Hepatocyte (in vitro differentiated cells): ENCODE results near the gene CHD2. TPM values are rescaled to one million over a fixed set of nuclear protein-coding genes. Genes with fewer than 3 reads are reported as not detected.
A peak's percentile ranks its signal among the peaks of the same experiment; 100 is the strongest.
"Not testable (repeated sequence)": the region's sequence is repeated elsewhere in the genome, so short reads cannot be mapped to it uniquely, and the experiment has no call there.

Experiments used
- DNase-seq: peaks from one replicate; pipeline ENCODE4 v3.0.0-alpha.2; 2016; ENCODE audit warnings: low spot score
- H2AFZ ChIP-seq: fragments of 200-600 bp; sonication (generic); 2 replicates; pipeline ENCODE4 v1.6.0; 2016; ENCODE audit warnings: antibody characterized with exemption, mild to moderate bottlenecking
- H3K27ac ChIP-seq: fragments of 200-600 bp; sonication (generic); 2 replicates; pipeline ENCODE4 v1.5.1; 2016; ENCODE audit warnings: mild to moderate bottlenecking
- H3K27me3 ChIP-seq: fragments of 200-600 bp; sonication (generic); 2 replicates; pipeline ENCODE4 v1.6.1; 2016
- H3K36me3 ChIP-seq: fragments of 200-600 bp; sonication (generic); replicated peaks from 2 replicates; pipeline ENCODE4 v1.5.1; 2016; ENCODE audit warnings: low read depth; ENCODE audit not compliant: insufficient read depth
- H3K4me1 ChIP-seq: fragments of 200-600 bp; sonication (generic); 2 replicates; pipeline ENCODE4 v1.5.1; 2016; ENCODE audit warnings: mild to moderate bottlenecking, moderate library complexity; ENCODE audit not compliant: insufficient read depth
- H3K4me2 ChIP-seq: fragments of 200-600 bp; sonication (generic); 2 replicates; pipeline ENCODE4 v1.6.0; 2016
- H3K4me3 ChIP-seq: fragments of 200-600 bp; sonication (generic); 2 replicates; pipeline ENCODE4 v1.5.1; 2016; ENCODE audit warnings: mild to moderate bottlenecking
- H3K79me2 ChIP-seq: fragments of 200-600 bp; sonication (generic); 2 replicates; pipeline ENCODE4 v1.6.0; 2017; ENCODE audit warnings: mild to moderate bottlenecking
- H3K9me2 ChIP-seq: fragments of 200-600 bp; sonication (generic); replicated peaks from 2 replicates; pipeline ENCODE4 v1.6.0; 2017; ENCODE audit warnings: mild to moderate bottlenecking; ENCODE audit not compliant: insufficient read depth
- H3K9me3 ChIP-seq: fragments of 200-600 bp; sonication (generic); 2 replicates; pipeline ENCODE4 v1.5.1; 2016; ENCODE audit warnings: low read depth, mild to moderate bottlenecking
- H4K20me1 ChIP-seq: fragments of 200-600 bp; sonication (generic); 2 replicates; pipeline ENCODE4 v1.6.0; 2016; ENCODE audit warnings: mild to moderate bottlenecking; ENCODE audit not compliant: insufficient read depth, poor library complexity, severe bottlenecking
- EZH2 ChIP-seq: fragments of 200-600 bp; sonication (generic); IDR thresholded peaks from 2 replicates; pipeline ENCODE4 v1.6.1; 2016; ENCODE audit warnings: antibody characterized with exemption, mild to moderate bottlenecking, borderline replicate concordance
- EZH2phosphoT487 ChIP-seq: fragments of 200-600 bp; sonication (generic); IDR thresholded peaks from one replicate; pipeline ENCODE4 v1.6.1; 2018; ENCODE audit warnings: antibody characterized with exemption, mild to moderate bottlenecking, low read depth, moderate library complexity; ENCODE audit not compliant: unreplicated experiment, severe bottlenecking
- WGBS: methylation state at CpG from one replicate; pipeline ENCODE4 v1.1.6; 2016; ENCODE audit warnings: low lambda C conversion rate; ENCODE audit errors: missing lambda C conversion rate; 5-methylcytosine and 5-hydroxymethylcytosine counted together
- polyA plus RNA-seq: library from polyadenylated mRNA; unstranded; fragments of >200 nt; fragmentation: Nextera tagmentation; extraction: Ambion mirVana; gene quantifications from 2 replicates; pipeline ENCODE4 v1.2.1, GENCODE V29; 2016
- total RNA-seq: library from RNA; depleted of rRNA; stranded (reverse); fragments of >200 nt; gene quantifications from 2 replicates; pipeline ENCODE4 v1.2.3, GENCODE V29; 2014
- TF ChIP-seq, protein P1 (sequence below): fragments of 200-600 bp; sonication (generic); IDR thresholded peaks from 2 replicates; pipeline ENCODE4 v1.5.1; 2016; ENCODE audit warnings: antibody characterized with exemption, mild to moderate bottlenecking; ENCODE audit not compliant: poor library complexity

Gene CHD2
- total and polyA plus RNA-seq, 2 experiments from 2014 or later: 49.3 to 133 TPM

DNA sequence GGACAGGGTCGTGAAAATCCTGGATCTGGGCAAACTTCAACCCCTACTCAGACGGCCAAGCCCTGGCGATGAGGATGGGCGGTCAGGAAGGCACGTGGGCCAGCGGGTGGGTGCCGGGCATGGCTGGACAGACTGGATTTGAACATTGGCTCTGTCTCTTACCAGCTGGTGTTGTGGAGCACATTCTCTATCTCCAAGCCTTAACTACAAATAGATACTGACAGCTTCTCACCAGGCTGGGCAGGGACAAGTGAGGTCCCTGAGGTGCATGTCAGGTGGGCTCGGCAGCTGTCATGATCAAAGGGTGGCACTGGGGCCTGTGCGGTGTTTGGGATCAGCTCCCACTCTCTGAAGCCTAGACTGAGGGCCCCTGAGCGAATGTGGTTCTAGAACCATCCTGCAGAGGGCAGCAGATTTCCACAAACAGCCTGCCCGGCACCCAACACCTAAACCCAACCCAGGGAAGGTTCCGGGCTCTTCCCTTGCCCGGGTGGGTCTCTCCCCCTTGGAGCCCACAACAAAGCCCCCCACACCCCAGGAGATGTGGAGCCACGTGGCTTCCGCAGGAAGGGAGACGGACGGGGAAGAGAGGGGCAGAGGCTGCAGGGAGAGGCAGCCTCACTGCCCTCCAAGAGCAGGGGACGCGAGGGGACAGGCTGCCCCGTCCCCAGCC, 130.4 kb downstream of the CHD2 start:
- H3K4me1 ChIP-seq: peaks cover 17% of the 10 kb centered on the region
- no peak overlapping the region for H3K27ac ChIP-seq
- H2AFZ ChIP-seq: no peak overlapping the region
- DNase-seq: peak; percentile 78
- 35% methylated on average over 19 of the region's 20 CpGs for WGBS
- H3K27me3 ChIP-seq: no peaks in the 10 kb centered on the region
- H3K4me3 ChIP-seq: no peak overlapping the region
- peak overlapping the region; percentile 58 for H3K4me2 ChIP-seq
- no peaks in the 10 kb centered on the region for H3K36me3 ChIP-seq
- TF ChIP-seq, protein P1, sequence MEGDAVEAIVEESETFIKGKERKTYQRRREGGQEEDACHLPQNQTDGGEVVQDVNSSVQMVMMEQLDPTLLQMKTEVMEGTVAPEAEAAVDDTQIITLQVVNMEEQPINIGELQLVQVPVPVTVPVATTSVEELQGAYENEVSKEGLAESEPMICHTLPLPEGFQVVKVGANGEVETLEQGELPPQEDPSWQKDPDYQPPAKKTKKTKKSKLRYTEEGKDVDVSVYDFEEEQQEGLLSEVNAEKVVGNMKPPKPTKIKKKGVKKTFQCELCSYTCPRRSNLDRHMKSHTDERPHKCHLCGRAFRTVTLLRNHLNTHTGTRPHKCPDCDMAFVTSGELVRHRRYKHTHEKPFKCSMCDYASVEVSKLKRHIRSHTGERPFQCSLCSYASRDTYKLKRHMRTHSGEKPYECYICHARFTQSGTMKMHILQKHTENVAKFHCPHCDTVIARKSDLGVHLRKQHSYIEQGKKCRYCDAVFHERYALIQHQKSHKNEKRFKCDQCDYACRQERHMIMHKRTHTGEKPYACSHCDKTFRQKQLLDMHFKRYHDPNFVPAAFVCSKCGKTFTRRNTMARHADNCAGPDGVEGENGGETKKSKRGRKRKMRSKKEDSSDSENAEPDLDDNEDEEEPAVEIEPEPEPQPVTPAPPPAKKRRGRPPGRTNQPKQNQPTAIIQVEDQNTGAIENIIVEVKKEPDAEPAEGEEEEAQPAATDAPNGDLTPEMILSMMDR: peak; percentile 89
- TF ChIP-seq EZH2phosphoT487 (no peak), EZH2 (no peak)
- no peaks in the 10 kb centered on the region for H3K79me2 ChIP-seq
- no peaks in the 10 kb centered on the region for H3K9me3 ChIP-seq
- peaks cover 19% of the 10 kb centered on the region for H4K20me1 ChIP-seq
- no peaks in the 10 kb centered on the region for H3K9me2 ChIP-seq

DNA sequence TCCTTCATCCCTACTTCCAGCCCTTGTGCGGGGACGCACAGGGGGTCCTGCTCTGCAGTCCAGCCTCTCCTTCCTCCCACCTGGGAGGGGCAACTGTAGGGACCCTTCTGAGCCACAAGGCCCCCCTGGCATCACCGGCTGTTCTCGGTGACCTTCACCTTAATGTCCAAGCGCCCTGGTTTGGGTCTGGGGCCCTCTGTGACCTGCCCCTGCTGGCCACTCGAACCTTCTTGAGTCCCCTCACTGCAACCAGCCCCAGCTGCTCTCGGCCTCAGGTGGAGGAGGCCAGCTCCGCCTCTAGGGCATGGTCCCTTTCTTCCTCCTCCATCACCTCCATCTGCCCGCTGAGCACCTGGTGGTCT, 131.0 kb downstream of the CHD2 start:
- WGBS: 71% methylated on average over 9 of the region's 9 CpGs
- Histone ChIP-seq H3K4me3 (no peak overlapping the region), H3K27ac (no peak overlapping the region), H4K20me1 (peaks cover 16% of the 10 kb centered on the region), H3K27me3 (no peaks in the 10 kb centered on the region), H3K9me2 (no peaks in the 10 kb centered on the region), H3K4me2 (peak overlapping the region; percentile 58), H3K79me2 (no peaks in the 10 kb centered on the region), H2AFZ (no peak overlapping the region), H3K9me3 (no peaks in the 10 kb centered on the region), H3K4me1 (peaks cover 17% of the 10 kb centered on the region), H3K36me3 (no peaks in the 10 kb centered on the region)
- TF ChIP-seq EZH2phosphoT487: no peak
- no peak for TF ChIP-seq EZH2
- TF ChIP-seq, protein P1: no peak
- DNase-seq: no peak

DNA sequence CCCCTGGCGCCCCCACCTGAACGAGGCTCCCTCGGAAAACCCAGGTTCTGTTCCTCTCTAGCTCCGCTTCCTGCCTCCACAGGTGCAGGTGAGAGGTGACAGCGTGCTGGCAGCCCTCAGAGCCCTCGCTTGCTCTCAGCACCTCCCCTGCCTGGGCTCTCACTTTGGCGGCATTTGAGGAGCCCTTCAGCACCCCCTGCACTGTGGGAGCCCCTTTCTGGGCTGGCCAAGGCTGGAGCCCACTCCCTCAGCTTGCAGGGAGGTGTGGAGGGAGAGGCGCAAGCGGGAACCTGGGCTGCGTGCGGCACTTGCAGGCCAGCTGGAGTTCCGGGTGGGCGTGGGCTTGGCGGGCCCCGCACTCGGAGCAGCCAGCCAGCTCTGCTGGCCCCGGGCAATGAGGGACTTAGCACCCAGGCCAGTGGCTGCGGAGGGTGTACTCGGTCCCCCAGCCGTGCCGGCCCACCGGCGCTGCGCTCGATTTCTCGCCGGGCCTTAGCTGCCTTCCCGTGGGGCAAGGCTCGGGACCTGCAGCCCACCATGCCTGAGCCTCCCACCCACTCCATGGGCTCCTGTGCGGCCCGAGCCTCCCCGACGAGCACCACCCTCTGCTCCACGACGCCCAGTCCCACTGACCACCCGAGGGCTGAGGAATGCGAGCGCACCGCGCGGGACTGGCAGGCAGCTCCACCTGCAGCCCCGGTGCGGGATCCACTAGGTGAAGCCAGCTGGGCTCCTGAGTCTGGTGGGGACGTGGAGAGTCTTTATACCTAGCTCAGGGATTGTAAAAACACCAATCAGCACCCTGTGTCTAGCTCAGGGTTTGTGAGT, 131.6 kb downstream of the CHD2 start:
- WGBS: 93% methylated on average over 34 of the region's 44 CpGs
- H2AFZ ChIP-seq, H3K27me3 ChIP-seq, H3K4me3 ChIP-seq, H3K9me3 ChIP-seq, DNase-seq, H3K36me3 ChIP-seq, H3K9me2 ChIP-seq, H3K27ac ChIP-seq, H3K4me2 ChIP-seq, H3K79me2 ChIP-seq: not testable (repeated sequence)
- H4K20me1 ChIP-seq: peaks cover 14% of the 10 kb centered on the region
- peaks cover 17% of the 10 kb centered on the region for H3K4me1 ChIP-seq

DNA sequence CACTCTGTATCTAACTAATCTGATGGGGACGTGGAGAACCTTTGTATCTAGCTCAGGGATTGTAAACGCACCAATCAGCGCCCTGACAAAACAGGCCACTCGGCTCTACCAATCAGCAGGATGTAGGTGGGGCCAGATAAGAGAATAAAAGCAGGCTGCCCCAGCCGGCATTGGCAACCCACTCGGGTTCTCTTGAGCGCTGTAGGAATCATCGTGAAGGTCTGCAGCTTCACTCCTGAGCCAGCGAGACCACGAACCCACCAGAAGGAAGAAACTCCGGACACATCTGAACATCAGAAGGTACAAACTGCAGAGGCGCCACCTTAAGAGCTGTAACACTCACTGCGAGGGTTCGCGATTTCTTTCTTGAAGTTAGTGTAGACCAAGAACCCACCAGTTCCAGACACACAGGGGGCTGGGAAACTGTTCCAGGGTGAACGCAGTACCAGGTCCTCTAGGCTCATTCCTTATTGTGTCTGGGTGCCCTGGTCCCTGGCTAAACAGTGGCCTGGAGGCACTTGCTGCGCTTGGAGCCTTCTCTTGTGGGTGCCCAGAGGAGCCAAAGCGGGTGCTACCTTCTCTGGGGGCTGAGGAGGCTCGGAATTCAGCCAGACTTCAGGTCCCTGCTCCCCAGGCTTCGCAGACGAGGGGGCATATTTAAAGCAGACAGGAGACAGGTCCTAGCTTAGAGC, 132.5 kb downstream of the CHD2 start:
- not testable (repeated sequence) for H3K4me3 ChIP-seq, H3K4me2 ChIP-seq, H4K20me1 ChIP-seq, H3K9me3 ChIP-seq, H3K27ac ChIP-seq, H2AFZ ChIP-seq, H3K9me2 ChIP-seq, H3K36me3 ChIP-seq, H3K79me2 ChIP-seq, H3K27me3 ChIP-seq, DNase-seq
- WGBS: 93% methylated on average over 21 of the region's 21 CpGs
- H3K4me1 ChIP-seq: peaks cover 17% of the 10 kb centered on the region
